ENCODE results near the gene SELENOM.
"Not testable (repeated sequence)": the region's sequence is repeated elsewhere in the genome, so short reads cannot be mapped to it uniquely, and the experiment has no call there.

SELENOM gene

GRCh38 chr22:31119026-31119717 is 11.8 kb upstream of the SELENOM start:
- no peaks in the 10 kb centered on the region for H3K79me1 ChIP-seq (ENCODE audit: low read length)
- no peaks in the 10 kb centered on the region for H3K27me3 ChIP-seq (ENCODE audit: insufficient read depth, low read length, poor library complexity)
- no peaks in the 10 kb centered on the region for H3K79me2 ChIP-seq (ENCODE audit: control insufficient read depth, insufficient read depth, low read length)
- no peak for DNase-seq
- H2AK5ac ChIP-seq (ENCODE audit: low read length) = no peak overlapping the region
- no peak overlapping the region for H2BK120ac ChIP-seq (ENCODE audit: low read depth, low read length)
- H4K8ac ChIP-seq (ENCODE audit: low read depth, low read length) = no peak overlapping the region
- no peak overlapping the region for H2BK5ac ChIP-seq (ENCODE audit: low read length)
- H3K4me1 ChIP-seq (ENCODE audit: control insufficient read depth, low read depth, low read length) = no peaks in the 10 kb centered on the region
- no peak overlapping the region for H2BK15ac ChIP-seq (replicated peaks; ENCODE audit: low read depth)
- H4K5ac ChIP-seq (ENCODE audit: low read length) = no peak overlapping the region
- H3K27ac ChIP-seq (ENCODE audit: low read depth, low read length) = no peak overlapping the region
- no peak overlapping the region for H3K23ac ChIP-seq (ENCODE audit: low read length)
- H3K4ac ChIP-seq (ENCODE audit: low read depth, low read length) = no peak overlapping the region
- H3K4me2 ChIP-seq (ENCODE audit: low read length) = no peak overlapping the region
- H3K9ac ChIP-seq (ENCODE audit: low read length) = no peak overlapping the region
- H3K4me3 ChIP-seq (ENCODE audit: low read length) = no peak overlapping the region
- no CpG with 5 or more reads among the region's 7 CpGs for WGBS (ENCODE audit: extremely low coverage, insufficient coverage, low lambda C conversion rate)
- H3K56ac ChIP-seq (ENCODE audit: low read length) = no peak overlapping the region
- no peak overlapping the region for H3K18ac ChIP-seq (ENCODE audit: low read length)
- no peaks in the 10 kb centered on the region for H3K36me3 ChIP-seq (ENCODE audit: control insufficient read depth, insufficient read depth, low read length)

GRCh38 chr22:31118046-31118820 is 10.9 kb upstream of the SELENOM start:
- Histone ChIP-seq H3K4ac (ENCODE audit: low read depth, low read length) (no peak overlapping the region), H2BK15ac (replicated peaks; ENCODE audit: low read depth) (no peak overlapping the region), H2AK5ac (ENCODE audit: low read length) (no peak overlapping the region), H2BK5ac (ENCODE audit: low read length) (no peak overlapping the region), H2BK120ac (ENCODE audit: low read depth, low read length) (no peak overlapping the region), H3K27ac (ENCODE audit: low read depth, low read length) (no peak overlapping the region), H3K4me1 (ENCODE audit: control insufficient read depth, low read depth, low read length) (no peaks in the 10 kb centered on the region), H3K27me3 (ENCODE audit: insufficient read depth, low read length, poor library complexity) (no peaks in the 10 kb centered on the region), H3K36me3 (ENCODE audit: control insufficient read depth, insufficient read depth, low read length) (no peaks in the 10 kb centered on the region), H4K8ac (ENCODE audit: low read depth, low read length) (no peak overlapping the region), H4K5ac (ENCODE audit: low read length) (no peak overlapping the region), H3K23ac (ENCODE audit: low read length) (no peak overlapping the region), H3K56ac (ENCODE audit: low read length) (no peak overlapping the region), H3K9ac (ENCODE audit: low read length) (no peak overlapping the region), H3K79me2 (ENCODE audit: control insufficient read depth, insufficient read depth, low read length) (no peaks in the 10 kb centered on the region), H3K18ac (ENCODE audit: low read length) (no peak overlapping the region), H3K4me2 (ENCODE audit: low read length) (no peak overlapping the region), H3K4me3 (ENCODE audit: low read length) (no peak overlapping the region), H3K79me1 (ENCODE audit: low read length) (no peaks in the 10 kb centered on the region)
- DNase-seq = no peak
- no CpG with 5 or more reads among the region's 3 CpGs for WGBS (ENCODE audit: extremely low coverage, insufficient coverage, low lambda C conversion rate)

GRCh38 chr22:31112547-31113091 is 5.3 kb upstream of the SELENOM start:
- H3K9ac ChIP-seq (ENCODE audit: low read length); H2BK5ac ChIP-seq (ENCODE audit: low read length); H3K4me1 ChIP-seq (ENCODE audit: control insufficient read depth, low read depth, low read length); H3K36me3 ChIP-seq (ENCODE audit: control insufficient read depth, insufficient read depth, low read length); H3K18ac ChIP-seq (ENCODE audit: low read length); H4K8ac ChIP-seq (ENCODE audit: low read depth, low read length); H4K5ac ChIP-seq (ENCODE audit: low read length); H3K27me3 ChIP-seq (ENCODE audit: insufficient read depth, low read length, poor library complexity); H3K79me1 ChIP-seq (ENCODE audit: low read length); DNase-seq; H2BK15ac ChIP-seq (replicated peaks; ENCODE audit: low read depth); H3K27ac ChIP-seq (ENCODE audit: low read depth, low read length); H2BK120ac ChIP-seq (ENCODE audit: low read depth, low read length); H3K4ac ChIP-seq (ENCODE audit: low read depth, low read length); H3K23ac ChIP-seq (ENCODE audit: low read length); H3K4me3 ChIP-seq (ENCODE audit: low read length); H3K56ac ChIP-seq (ENCODE audit: low read length); H3K79me2 ChIP-seq (ENCODE audit: control insufficient read depth, insufficient read depth, low read length); H3K4me2 ChIP-seq (ENCODE audit: low read length); H2AK5ac ChIP-seq (ENCODE audit: low read length): not testable (repeated sequence)
- WGBS (ENCODE audit: extremely low coverage, insufficient coverage, low lambda C conversion rate) = no CpG with 5 or more reads among the region's 7 CpGs

- no CpG with 5 or more reads among the region's 5 CpGs for WGBS (ENCODE audit: extremely low coverage, insufficient coverage, low lambda C conversion rate)
- H3K36me3 ChIP-seq (ENCODE audit: control insufficient read depth, insufficient read depth, low read length) = no peaks in the 10 kb centered on the region
- peak overlapping the region; percentile 45 for H3K9ac ChIP-seq (ENCODE audit: low read length)
- H3K4me1 ChIP-seq (ENCODE audit: control insufficient read depth, low read depth, low read length) = peaks cover 2% of the 10 kb centered on the region
- no peak overlapping the region for H2BK120ac ChIP-seq (ENCODE audit: low read depth, low read length)
- H4K8ac ChIP-seq (ENCODE audit: low read depth, low read length) = no peak overlapping the region
- no peak overlapping the region for H4K5ac ChIP-seq (ENCODE audit: low read length)
- no peak overlapping the region for H3K23ac ChIP-seq (ENCODE audit: low read length)
- no peak overlapping the region for H2AK5ac ChIP-seq (ENCODE audit: low read length)
- H3K18ac ChIP-seq (ENCODE audit: low read length) = no peak overlapping the region
- H3K4ac ChIP-seq (ENCODE audit: low read depth, low read length) = no peak overlapping the region
- no peak overlapping the region for H2BK5ac ChIP-seq (ENCODE audit: low read length)
- no peaks in the 10 kb centered on the region for H3K27me3 ChIP-seq (ENCODE audit: insufficient read depth, low read length, poor library complexity)
- no peaks in the 10 kb centered on the region for H3K79me2 ChIP-seq (ENCODE audit: control insufficient read depth, insufficient read depth, low read length)
- H3K56ac ChIP-seq (ENCODE audit: low read length) = peak overlapping the region; percentile 76
- peak overlapping the region; percentile 50 for H3K4me2 ChIP-seq (ENCODE audit: low read length)
- no peak overlapping the region for H3K4me3 ChIP-seq (ENCODE audit: low read length)
- no peaks in the 10 kb centered on the region for H3K79me1 ChIP-seq (ENCODE audit: low read length)
- H3K27ac ChIP-seq (ENCODE audit: low read depth, low read length) = peak overlapping the region; percentile 26
- no peak overlapping the region for H2BK15ac ChIP-seq (replicated peaks; ENCODE audit: low read depth)
- no peak for DNase-seq
These were observed 488 bp upstream of the SELENOM start for GRCh38 chr22:31107894-31108218.

- no CpG with 5 or more reads among the region's 14 CpGs for WGBS (ENCODE audit: extremely low coverage, insufficient coverage, low lambda C conversion rate)
- Histone ChIP-seq H2BK5ac (ENCODE audit: low read length) (no peak overlapping the region), H3K36me3 (ENCODE audit: control insufficient read depth, insufficient read depth, low read length) (no peaks in the 10 kb centered on the region), H4K5ac (ENCODE audit: low read length) (no peak overlapping the region), H2AK5ac (ENCODE audit: low read length) (no peak overlapping the region), H3K4me3 (ENCODE audit: low read length) (peak overlapping the region; percentile 41), H3K4me1 (ENCODE audit: control insufficient read depth, low read depth, low read length) (peaks cover 2% of the 10 kb centered on the region), H3K4ac (ENCODE audit: low read depth, low read length) (no peak overlapping the region), H3K79me2 (ENCODE audit: control insufficient read depth, insufficient read depth, low read length) (no peaks in the 10 kb centered on the region), H3K9ac (ENCODE audit: low read length) (peak overlapping the region; percentile 79), H3K4me2 (ENCODE audit: low read length) (peak overlapping the region; percentile 85), H4K8ac (ENCODE audit: low read depth, low read length) (no peak overlapping the region), H3K23ac (ENCODE audit: low read length) (no peak overlapping the region), H3K56ac (ENCODE audit: low read length) (peak overlapping the region; percentile 89), H3K18ac (ENCODE audit: low read length) (no peak overlapping the region), H2BK120ac (ENCODE audit: low read depth, low read length) (no peak overlapping the region), H3K27me3 (ENCODE audit: insufficient read depth, low read length, poor library complexity) (no peaks in the 10 kb centered on the region), H3K79me1 (ENCODE audit: low read length) (no peaks in the 10 kb centered on the region), H3K27ac (ENCODE audit: low read depth, low read length) (no peak overlapping the region), H2BK15ac (replicated peaks; ENCODE audit: low read depth) (no peak overlapping the region)
- no peak for DNase-seq
These were observed 614 bp downstream of the SELENOM start for GRCh38 chr22:31106731-31107177.
